Neuron (in vitro differentiated cells): ENCODE measurements around the gene RGS14.
"Not testable (repeated sequence)": the region's sequence is repeated elsewhere in the genome, so short reads cannot be mapped to it uniquely, and the experiment has no call there.

ENCODE experiments used
- H2AFZ ChIP-seq: one replicate; pipeline ENCODE4 v1.6.1; 2013; ENCODE audit warnings: low read depth, mild to moderate bottlenecking, inconsistent platforms, low read length, moderate library complexity
- H3K27me3 ChIP-seq: one replicate; pipeline ENCODE4 v1.6.1; 2013; ENCODE audit warnings: low read length; ENCODE audit not compliant: insufficient read depth
- H3K36me3 ChIP-seq: one replicate; pipeline ENCODE4 v1.6.1; 2013; ENCODE audit warnings: low read length; ENCODE audit not compliant: insufficient read depth
- H3K4me1 ChIP-seq: one replicate; pipeline ENCODE4 v1.6.1; 2013; ENCODE audit warnings: low read length; ENCODE audit not compliant: insufficient read depth
- H3K4me3 ChIP-seq: 2 replicates; pipeline ENCODE4 v1.5.1; 2013; ENCODE audit warnings: mild to moderate bottlenecking, low read length, moderate library complexity
- H3K9me3 ChIP-seq: one replicate; pipeline ENCODE4 v1.6.1; 2013; ENCODE audit warnings: low read length

RGS14 gene

DNA sequence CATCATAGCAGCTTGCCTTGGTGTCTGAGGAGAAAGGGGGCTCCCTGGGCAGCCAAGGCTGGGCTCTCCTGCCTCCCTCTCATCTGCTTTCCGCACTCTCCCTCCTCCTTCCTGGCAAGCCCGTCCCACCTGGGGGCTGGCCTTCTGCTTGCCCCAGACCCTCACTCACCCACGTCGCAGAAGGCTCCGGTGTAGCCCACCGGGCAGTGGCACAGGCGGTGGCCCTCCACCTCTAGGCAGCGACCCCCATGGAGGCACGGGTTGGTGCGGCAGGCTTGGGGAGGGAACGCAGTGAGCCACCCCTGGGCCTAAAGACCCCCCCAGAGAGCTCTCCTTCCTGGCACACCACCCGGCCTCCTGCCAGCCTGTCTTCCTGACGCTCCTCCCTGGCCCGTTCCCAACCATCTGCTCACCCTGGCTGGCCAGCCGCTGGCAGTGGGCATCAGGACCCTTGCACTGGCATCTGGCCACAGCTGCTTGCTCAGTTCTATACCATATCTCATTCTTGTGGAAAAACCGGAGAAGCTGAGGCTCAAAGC lies 47.0 kb downstream of the RGS14 start:
- Histone ChIP-seq H2AFZ (peak overlapping the region; percentile 55), H3K4me3 (peak overlapping the region; percentile 37), H3K27me3 (peaks cover 47% of the 10 kb centered on the region), H3K4me1 (peaks cover 19% of the 10 kb centered on the region), H3K36me3 (no peaks in the 10 kb centered on the region), H3K9me3 (no peaks in the 10 kb centered on the region)

DNA sequence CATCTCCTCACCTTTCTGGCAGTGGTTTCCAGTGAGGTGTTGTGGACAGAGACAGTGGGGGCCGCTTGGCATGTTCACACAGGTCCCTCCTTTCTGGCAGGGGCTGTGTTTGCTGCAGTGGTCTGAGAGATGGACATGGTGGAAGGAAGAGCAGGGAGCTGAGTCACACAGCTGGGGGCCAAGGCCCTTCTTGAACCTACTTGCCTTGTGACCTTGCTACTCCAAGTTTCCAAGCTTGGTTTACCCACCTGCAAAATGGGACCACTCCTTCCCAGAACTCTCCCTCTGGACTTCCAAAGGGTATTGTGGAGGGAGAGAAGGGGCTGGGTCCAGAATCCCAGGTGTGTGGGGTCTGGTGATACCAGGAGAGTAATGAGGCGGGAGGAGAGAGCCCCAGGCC lies 47.6 kb downstream of the RGS14 start:
- no peak overlapping the region for H2AFZ ChIP-seq
- H3K9me3 ChIP-seq: no peaks in the 10 kb centered on the region
- no peak overlapping the region for H3K4me3 ChIP-seq
- no peaks in the 10 kb centered on the region for H3K36me3 ChIP-seq
- H3K27me3 ChIP-seq: peaks cover 46% of the 10 kb centered on the region
- H3K4me1 ChIP-seq: peaks cover 19% of the 10 kb centered on the region

DNA sequence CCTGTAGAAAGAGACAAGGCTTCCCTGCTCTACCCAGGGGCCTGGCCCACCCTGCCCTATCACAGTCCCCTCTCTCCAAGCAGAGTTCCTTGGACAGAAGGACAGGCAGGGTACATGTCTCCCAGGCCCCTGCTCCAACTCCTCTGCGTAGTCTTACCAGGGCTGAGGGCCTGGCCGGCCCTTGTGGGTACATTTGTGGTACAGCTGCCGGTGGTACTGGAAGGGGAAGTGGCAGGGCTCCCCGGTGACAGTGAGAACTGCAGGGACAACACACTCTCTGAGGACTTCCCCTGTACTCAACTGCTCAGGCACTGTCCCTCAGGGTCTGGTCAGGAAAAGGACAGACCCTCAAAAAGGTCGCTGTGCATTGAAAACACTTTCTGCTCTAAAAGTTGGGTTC lies 48.1 kb downstream of the RGS14 start:
- H2AFZ ChIP-seq: no peak overlapping the region
- no peak overlapping the region for H3K4me3 ChIP-seq
- no peaks in the 10 kb centered on the region for H3K9me3 ChIP-seq
- H3K27me3 ChIP-seq: peaks cover 43% of the 10 kb centered on the region
- no peaks in the 10 kb centered on the region for H3K36me3 ChIP-seq
- H3K4me1 ChIP-seq: peaks cover 19% of the 10 kb centered on the region

DNA sequence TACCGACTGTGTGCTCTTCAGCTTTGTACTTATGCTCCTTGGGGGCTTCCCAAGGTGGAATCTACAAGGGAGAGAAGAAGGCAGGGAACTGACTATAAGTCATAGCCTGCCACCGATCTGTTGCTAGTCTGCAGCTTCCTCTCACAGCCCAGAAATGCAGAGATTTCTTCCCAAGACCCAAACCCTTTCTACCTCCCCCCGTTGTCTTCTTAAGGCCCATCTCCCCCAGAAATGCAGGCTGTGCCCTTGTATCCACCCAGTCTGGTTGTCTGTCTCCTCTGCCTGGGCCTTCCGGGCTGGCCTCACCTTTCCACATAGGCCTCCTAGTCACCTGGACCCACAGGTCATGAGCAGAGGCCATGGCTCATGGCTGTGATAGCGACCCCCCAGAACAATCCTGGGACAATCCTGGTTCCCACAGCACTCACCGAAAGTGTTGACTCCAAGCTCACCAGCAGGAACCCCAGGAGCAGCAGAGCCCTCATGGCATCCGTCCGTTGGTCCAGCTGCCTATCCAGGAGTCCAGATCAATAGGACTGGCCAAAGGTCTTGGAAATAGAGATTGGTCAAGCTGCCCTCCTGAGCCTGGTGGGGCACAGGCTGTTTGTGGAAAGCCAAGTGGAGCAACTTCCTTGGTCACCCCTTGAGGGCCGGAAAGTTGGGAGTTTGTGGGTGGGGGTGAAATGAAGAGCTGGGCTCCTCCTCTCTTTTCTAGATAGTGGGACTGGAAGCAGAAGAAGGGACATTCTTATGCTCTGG lies 51.5 kb downstream of the RGS14 start, which contains the start of gene F12:
TSS of gene F12 (minus strand) at position 522 of the 759 bp plus-strand sequence. CDS start at position 485, 37 bp downstream.
- H3K4me1 ChIP-seq: peaks cover 4% of the 10 kb centered on the region
- no peaks in the 10 kb centered on the region for H3K9me3 ChIP-seq
- no peak within 1 kb of the TSS for H2AFZ ChIP-seq
- H3K4me3 ChIP-seq: no peak within 1 kb of the TSS
- peaks cover 15% of the 10 kb centered on the region for H3K27me3 ChIP-seq
- no peaks in the 10 kb centered on the region for H3K36me3 ChIP-seq

DNA sequence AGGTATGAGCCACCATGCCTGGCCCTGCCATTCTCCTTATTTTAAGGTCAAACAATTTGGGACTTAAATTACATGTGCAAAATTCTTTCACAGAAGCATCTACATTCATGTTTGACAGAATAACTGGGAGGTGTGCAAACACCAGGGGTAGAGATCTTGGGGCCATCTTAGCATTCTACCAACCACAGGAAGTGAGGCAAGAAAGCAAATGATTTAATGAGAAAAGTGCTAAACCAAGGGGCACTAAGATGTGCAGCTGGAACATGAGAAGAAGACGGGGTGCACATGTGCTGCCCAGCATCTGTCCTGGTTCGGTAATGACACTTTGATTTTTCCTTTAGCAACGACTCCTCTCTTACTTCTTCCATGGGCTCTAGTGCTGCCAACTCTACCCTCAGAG lies 52.9 kb downstream of the RGS14 start:
- H3K4me1 ChIP-seq: no peaks in the 10 kb centered on the region
- no peak overlapping the region for H2AFZ ChIP-seq
- no peak overlapping the region for H3K4me3 ChIP-seq
- H3K9me3 ChIP-seq: no peaks in the 10 kb centered on the region
- no peaks in the 10 kb centered on the region for H3K36me3 ChIP-seq
- peaks cover 5% of the 10 kb centered on the region for H3K27me3 ChIP-seq

DNA sequence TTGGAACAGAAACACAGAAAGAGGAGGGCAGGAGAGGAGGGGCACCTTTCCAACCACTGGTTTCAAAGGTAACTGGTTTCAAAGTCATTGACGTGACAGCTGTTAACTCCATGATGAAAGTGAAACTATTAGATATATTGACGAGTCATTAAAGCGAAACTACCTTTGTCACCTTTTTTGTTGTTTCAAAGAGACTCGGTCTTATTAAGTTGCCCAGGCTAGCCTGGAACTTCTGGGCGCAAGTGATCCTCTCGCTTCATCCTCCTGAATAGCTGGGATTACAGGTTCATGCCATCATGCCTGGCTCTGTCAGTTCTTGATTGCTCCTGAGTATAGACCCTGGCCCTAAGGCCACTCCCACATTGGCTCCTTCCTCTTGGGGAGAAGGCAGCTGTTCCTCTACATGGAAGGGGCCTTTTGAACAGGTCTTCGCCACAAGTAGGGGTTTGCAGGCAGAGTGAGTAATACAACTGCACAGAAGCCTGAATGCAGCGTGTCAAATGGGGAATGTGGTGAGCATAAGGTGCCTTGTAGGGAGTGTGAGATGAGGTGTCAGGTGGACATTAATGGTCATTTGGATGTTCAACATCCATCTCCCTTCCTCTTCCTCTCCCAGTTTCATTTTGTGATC lies 55.0 kb downstream of the RGS14 start:
- Histone ChIP-seq H3K4me3 (no peak overlapping the region), H2AFZ (no peak overlapping the region), H3K4me1 (no peaks in the 10 kb centered on the region), H3K9me3 (no peaks in the 10 kb centered on the region), H3K27me3 (peaks cover 4% of the 10 kb centered on the region), H3K36me3 (no peaks in the 10 kb centered on the region)

DNA sequence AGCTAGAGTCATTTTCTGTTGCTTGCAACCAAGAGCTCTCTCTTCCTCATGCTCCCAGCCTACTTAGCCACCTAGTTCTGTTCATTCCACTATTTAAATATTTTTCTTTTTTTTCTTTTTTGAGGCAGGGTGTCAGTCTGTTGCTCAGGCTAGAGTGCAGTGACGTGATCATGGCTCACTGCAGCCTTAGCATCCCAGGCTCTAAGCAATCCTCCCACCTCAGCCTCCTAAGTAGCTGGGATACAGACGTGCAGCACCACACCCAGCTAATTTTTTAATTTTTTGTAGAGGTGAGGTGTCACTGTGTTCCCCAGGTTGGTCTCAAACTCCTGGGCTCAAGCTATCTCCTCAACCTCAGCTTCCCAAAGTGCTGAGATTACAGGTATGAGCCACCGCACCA lies 56.8 kb downstream of the RGS14 start:
- Histone ChIP-seq H3K27me3 (peaks cover 3% of the 10 kb centered on the region), H2AFZ (no peak overlapping the region), H3K4me3 (no peak overlapping the region), H3K36me3 (no peaks in the 10 kb centered on the region), H3K4me1 (no peaks in the 10 kb centered on the region), H3K9me3 (no peaks in the 10 kb centered on the region)

DNA sequence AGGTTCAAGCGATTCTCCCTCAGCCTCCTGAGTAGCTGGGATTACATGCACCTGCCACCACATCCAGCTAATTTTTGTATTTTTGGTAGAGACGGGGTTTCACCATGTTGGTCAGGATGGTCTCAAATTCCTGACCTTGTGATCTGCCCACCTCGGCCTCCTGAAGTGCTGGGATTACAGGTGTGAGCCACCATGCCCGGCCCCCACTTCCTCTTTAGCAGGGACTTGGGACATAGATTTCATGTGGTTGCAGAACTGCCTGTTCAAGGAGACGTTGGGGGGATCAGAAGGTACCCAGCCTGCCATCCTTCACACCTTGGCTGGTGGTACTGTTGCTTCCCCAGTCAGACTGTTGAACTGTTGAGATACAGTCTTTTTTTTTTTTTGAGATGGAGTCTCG lies 59.4 kb downstream of the RGS14 start:
- H2AFZ ChIP-seq, H3K36me3 ChIP-seq, H3K4me3 ChIP-seq, H3K4me1 ChIP-seq, H3K9me3 ChIP-seq, H3K27me3 ChIP-seq: not testable (repeated sequence)

DNA sequence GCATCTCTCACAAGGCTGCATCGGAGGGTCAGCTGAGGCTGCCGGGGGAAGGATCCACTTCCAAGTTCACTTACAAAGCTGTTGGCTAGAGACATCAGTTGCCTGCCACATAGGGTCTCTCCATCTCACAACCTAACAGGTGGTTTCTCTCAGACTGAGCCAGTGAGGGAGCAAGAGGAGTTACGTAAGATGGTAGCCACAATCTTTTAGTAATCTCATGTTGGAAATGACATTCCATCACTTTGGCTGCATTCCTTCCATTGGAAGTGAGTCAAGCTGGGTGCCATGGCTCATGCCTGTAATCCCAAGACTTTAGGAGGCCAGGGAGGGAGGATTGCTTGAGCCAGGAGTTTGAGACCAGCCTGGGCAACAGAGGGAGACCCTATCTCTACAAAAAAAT lies 61.3 kb downstream of the RGS14 start:
- Histone ChIP-seq H3K9me3 (no peaks in the 10 kb centered on the region), H3K27me3 (peaks cover 3% of the 10 kb centered on the region), H2AFZ (no peak overlapping the region), H3K36me3 (no peaks in the 10 kb centered on the region), H3K4me3 (no peak overlapping the region), H3K4me1 (no peaks in the 10 kb centered on the region)

DNA sequence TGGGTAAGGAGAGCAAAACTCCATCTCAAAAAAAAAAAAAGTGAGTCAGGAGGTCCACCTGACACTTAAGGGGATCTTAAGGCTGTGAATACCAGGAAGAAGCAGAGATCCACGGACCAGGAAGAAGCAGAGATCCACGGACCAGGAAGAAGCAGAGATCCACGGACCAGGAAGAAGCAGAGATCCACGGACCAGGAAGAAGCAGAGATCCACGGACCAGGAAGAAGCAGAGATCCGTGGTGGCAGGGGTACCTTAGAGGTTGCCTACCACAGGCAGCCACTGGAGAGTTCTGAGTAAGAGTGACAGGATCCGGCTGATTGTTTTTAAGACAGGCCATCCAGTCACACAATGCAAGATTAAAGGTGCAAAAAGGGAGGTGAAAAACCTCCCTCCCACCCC lies 62.7 kb downstream of the RGS14 start:
- not testable (repeated sequence) for H2AFZ ChIP-seq, H3K27me3 ChIP-seq, H3K9me3 ChIP-seq, H3K36me3 ChIP-seq, H3K4me3 ChIP-seq, H3K4me1 ChIP-seq

DNA sequence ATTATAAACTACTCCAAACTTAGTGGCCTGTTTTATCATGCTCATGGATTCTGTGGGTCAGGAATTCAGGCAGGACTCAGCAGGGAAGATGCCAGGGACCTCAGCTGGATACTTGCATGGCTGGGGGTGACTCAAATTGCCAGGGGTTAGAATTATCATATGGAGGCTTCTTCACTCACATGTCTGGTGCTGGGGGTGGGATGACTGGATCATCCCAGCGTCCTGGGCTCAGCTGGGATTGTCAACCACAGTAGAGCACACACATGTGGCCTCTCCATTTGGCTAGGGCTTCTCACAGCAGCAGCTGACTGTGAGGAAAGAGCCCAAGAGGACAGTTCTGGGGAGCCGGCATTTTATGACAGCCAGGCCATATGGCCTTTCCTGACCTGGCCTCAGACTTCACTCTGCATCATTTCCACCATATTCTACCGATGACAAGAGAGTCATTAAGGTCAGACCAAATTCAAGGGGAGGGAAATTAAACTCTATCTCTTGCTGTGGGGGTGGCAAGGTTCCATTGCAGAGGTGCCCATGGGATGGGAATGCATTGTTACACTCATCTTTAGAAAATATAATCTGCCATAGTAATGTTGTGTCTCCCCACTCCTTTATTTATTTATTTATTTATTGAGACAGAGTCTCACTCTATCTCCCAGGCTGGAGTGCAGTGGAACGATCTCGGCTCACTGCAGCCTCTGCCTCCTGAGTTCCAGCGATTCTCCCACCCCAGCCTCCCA lies 63.5 kb downstream of the RGS14 start:
- peaks cover 6% of the 10 kb centered on the region for H3K4me1 ChIP-seq

More for the DNA sequence above, 63.5 kb downstream of the RGS14 start:
- H3K9me3 ChIP-seq: no peaks in the 10 kb centered on the region
- H3K36me3 ChIP-seq: no peaks in the 10 kb centered on the region
- no peak overlapping the region for H3K4me3 ChIP-seq
- H3K27me3 ChIP-seq: peaks cover 3% of the 10 kb centered on the region
- no peak overlapping the region for H2AFZ ChIP-seq
